Right lobe of liver (tissue), 6 donors: ENCODE data around the gene PHF3. TPM values are rescaled to one million over a fixed set of nuclear protein-coding genes. Genes with fewer than 3 reads are reported as not detected.
A peak's percentile ranks its signal among the peaks of the same experiment; 100 is the strongest.

Experiments
- ATAC-seq, 4 donors: fragments of 200-7000 bp; cut with Tn5 transposase; one replicate each; pipeline ENCODE4 v1.9.1; 2020; ENCODE audit warnings: mild to moderate bottlenecking in 4 of 4, moderate library complexity in 4 of 4
- DNase-seq, 3 donors: peaks; one replicate each; pipeline ENCODE4 v3.0.0-alpha.2; 2020
- H3K27ac ChIP-seq, 3 donors: fragments of 200-600 bp; one replicate each; pipeline ENCODE4 v1.8.0; 2022
- H3K27me3 ChIP-seq, 2 donors: fragments of 200-600 bp; one replicate each; pipeline ENCODE4 v1.8.0; 2022
- H3K36me3 ChIP-seq, 4 donors: fragments of 200-600 bp; sonication (generic) in 1 of 4; one replicate each; pipeline versions ENCODE4 v1.5.1 to v1.8.0; 2017 to 2022; ENCODE audit warnings: control low read depth in 1 of 4
- H3K4me1 ChIP-seq, 4 donors: fragments of 200-600 bp; sonication (generic) in 1 of 4; one replicate each; pipeline versions ENCODE4 v1.5.1 to v1.8.0; 2017 to 2022; ENCODE audit warnings: control low read depth in 1 of 4
- H3K4me3 ChIP-seq, 3 donors: fragments of 200-600 bp; one replicate each; pipeline ENCODE4 v1.8.0; 2022
- H3K9me3 ChIP-seq, 4 donors: fragments of 200-600 bp; sonication (generic) in 1 of 4; one replicate each; pipeline versions ENCODE4 v1.5.1 to v1.8.0; 2017 to 2022; ENCODE audit warnings: control low read depth in 1 of 4
- POLR2A ChIP-seq: fragments of 450-650 bp; IDR thresholded peaks from one replicate; pipeline ENCODE4 v1.6.1; 2017; ENCODE audit warnings: antibody characterized with exemption, mild to moderate bottlenecking
- WGBS: methylation state at CpG from one replicate; pipeline ENCODE4 v1.1.6; 2018; ENCODE audit warnings: low coverage, low lambda C conversion rate; ENCODE audit not compliant: insufficient coverage; ENCODE audit errors: missing lambda C conversion rate; 5-methylcytosine and 5-hydroxymethylcytosine counted together
- intact Hi-C, 2 donors: fragments of 100-400 bp; cut with DNase I; formaldehyde crosslinking; loops; one replicate each; pipeline versions ENCODE4 v1.11.2 to v1.14.1; 2022
- total RNA-seq, 6 experiments: library from RNA; depleted of rRNA in 2 of 6; stranded (reverse); fragments of >200 nt in 2 of 6; fragmentation: NEBNext Ultra II Directional in 3 of 6; extraction: Animal tissue kit (Norgen Biotek cat#: 25700) in 3 of 6; gene quantifications; one replicate each; pipeline versions ENCODE4 v1.1.0 to v1.2.4, GENCODE V29; 2016 to 2023
- TF ChIP-seq, protein P1 (sequence below), 4 donors: fragments of 200-600 bp in 3 of 4; fragments of 450-650 bp in 1 of 4; IDR thresholded peaks; one replicate each; pipeline versions ENCODE4 v1.5.1 to v1.8.0; 2016 to 2022; ENCODE audit warnings: antibody characterized with exemption in 4 of 4, mild to moderate bottlenecking in 2 of 4
- donor health status: DM: no; HTN: yes; CAD: no.
- donor health status: DM: no; HTN: no; CAD: no.
- donor health status: DM: no; HTN: no; CAD: no.
- donor health status: DM: no; HTN: yes; CAD: no.
- donor health status: DM: no; HTN: yes; CAD: no.

PHF3 gene
- total RNA-seq, 6 experiments from 2014 or later: 22.1 to 35.2 (median 31.5) TPM

DNA sequence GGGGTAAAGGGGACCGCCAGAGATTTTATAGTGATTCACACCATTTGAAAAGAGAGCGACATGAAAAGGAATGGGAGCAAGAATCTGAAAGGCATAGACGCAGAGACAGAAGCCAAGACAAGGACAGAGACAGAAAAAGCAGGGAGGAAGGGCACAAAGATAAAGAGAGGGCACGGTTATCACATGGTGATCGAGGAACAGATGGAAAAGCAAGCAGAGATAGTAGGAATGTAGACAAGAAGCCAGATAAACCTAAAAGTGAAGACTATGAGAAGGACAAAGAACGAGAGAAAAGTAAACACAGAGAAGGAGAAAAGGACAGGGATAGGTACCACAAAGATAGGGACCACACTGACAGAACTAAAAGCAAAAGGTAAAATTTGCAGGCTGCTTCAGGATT is 77.7 kb downstream of the PHF3 start:
- DNase-seq (no peak), ATAC-seq (no peak)
- Histone ChIP-seq H3K27ac (no peak overlapping the region), H3K9me3 (no peaks in the 10 kb centered on the region), H3K4me3 (no peak overlapping the region), H3K36me3 (peaks cover 0 to 25% (median 16%) of the 10 kb centered on the region in 4 donors), H3K4me1 (peaks cover 0 to 15% (median 3%) of the 10 kb centered on the region in 4 donors), H3K27me3 (no peaks in the 10 kb centered on the region)
- intact Hi-C loops: no loop called here
- 88% methylated on average over 6 of the region's 6 CpGs for WGBS
- no peak for TF ChIP-seq POLR2A
- TF ChIP-seq, protein P1, sequence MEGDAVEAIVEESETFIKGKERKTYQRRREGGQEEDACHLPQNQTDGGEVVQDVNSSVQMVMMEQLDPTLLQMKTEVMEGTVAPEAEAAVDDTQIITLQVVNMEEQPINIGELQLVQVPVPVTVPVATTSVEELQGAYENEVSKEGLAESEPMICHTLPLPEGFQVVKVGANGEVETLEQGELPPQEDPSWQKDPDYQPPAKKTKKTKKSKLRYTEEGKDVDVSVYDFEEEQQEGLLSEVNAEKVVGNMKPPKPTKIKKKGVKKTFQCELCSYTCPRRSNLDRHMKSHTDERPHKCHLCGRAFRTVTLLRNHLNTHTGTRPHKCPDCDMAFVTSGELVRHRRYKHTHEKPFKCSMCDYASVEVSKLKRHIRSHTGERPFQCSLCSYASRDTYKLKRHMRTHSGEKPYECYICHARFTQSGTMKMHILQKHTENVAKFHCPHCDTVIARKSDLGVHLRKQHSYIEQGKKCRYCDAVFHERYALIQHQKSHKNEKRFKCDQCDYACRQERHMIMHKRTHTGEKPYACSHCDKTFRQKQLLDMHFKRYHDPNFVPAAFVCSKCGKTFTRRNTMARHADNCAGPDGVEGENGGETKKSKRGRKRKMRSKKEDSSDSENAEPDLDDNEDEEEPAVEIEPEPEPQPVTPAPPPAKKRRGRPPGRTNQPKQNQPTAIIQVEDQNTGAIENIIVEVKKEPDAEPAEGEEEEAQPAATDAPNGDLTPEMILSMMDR (IDR thresholded peaks at IDR 0.05): no peak

- intact Hi-C loops: no loop called here
- TF ChIP-seq POLR2A: no peak
- TF ChIP-seq, protein P1 (IDR thresholded peaks at IDR 0.05): no peak
Measured at GRCh38 chr6:63714091-63714490, 78.5 kb downstream of the PHF3 start.

GRCh38 chr6:63716169-63716568 is 80.6 kb downstream of the PHF3 start:
- no peak overlapping the region for H3K27ac ChIP-seq
- no peak for TF ChIP-seq POLR2A
- TF ChIP-seq, protein P1 (IDR thresholded peaks at IDR 0.05): no peak
- H3K36me3 ChIP-seq: peaks cover 0 to 20% (median 14%) of the 10 kb centered on the region in 4 donors
- H3K4me1 ChIP-seq: no peaks in the 10 kb centered on the region
- 95% methylated on average over 2 of the region's 2 CpGs for WGBS
- no peak overlapping the region for H3K4me3 ChIP-seq
- H3K27me3 ChIP-seq: no peaks in the 10 kb centered on the region
- intact Hi-C loops: no loop called here
- ATAC-seq: no peak
- no peaks in the 10 kb centered on the region for H3K9me3 ChIP-seq
- DNase-seq: no peak

More at GRCh38 chr6:63714091-63714490, 78.5 kb downstream of the PHF3 start:
- Histone ChIP-seq H3K27ac (no peak overlapping the region), H3K27me3 (no peaks in the 10 kb centered on the region), H3K4me1 (peaks cover 0 to 8% (median 3%) of the 10 kb centered on the region in 4 donors), H3K9me3 (no peaks in the 10 kb centered on the region), H3K36me3 (peaks cover 0 to 25% (median 16%) of the 10 kb centered on the region in 4 donors), H3K4me3 (no peak overlapping the region)
- ATAC-seq (no peak), DNase-seq (no peak)

DNA sequence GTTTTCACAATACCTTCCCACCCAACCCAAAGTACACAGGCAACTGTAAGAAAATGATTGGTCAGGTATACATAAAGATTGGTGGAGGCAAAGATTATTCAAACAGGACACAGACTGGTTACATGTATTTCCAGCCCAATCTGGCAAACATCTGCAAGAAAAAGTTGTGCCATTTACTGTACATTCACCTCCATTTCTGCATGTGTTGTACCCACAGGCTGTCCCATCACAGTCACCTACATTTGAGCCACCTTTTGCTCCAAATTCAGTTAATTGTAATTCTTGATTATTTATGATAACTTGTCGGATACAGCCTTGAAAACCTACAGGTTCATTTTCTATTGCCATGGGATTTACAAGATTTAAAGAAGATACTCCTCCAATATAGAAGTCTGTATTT is 85.6 kb downstream of the PHF3 start:
- ATAC-seq (no peak), DNase-seq (no peak)
- intact Hi-C loops: no loop called here
- Histone ChIP-seq H3K27me3 (no peaks in the 10 kb centered on the region), H3K9me3 (no peaks in the 10 kb centered on the region), H3K27ac (no peak overlapping the region), H3K4me1 (peaks cover 0 to 7% (median 3%) of the 10 kb centered on the region in 4 donors), H3K36me3 (no peaks in the 10 kb centered on the region), H3K4me3 (no peak overlapping the region)
- TF ChIP-seq POLR2A: no peak
- WGBS: 75% methylated on average over 1 of the region's 1 CpG

GRCh38 chr6:63724721-63725120 is 89.1 kb downstream of the PHF3 start:
- TF ChIP-seq, protein P1 (IDR thresholded peaks at IDR 0.05): no peak
- no peak for TF ChIP-seq POLR2A
- peak overlapping the region in 2 of 3 donors; percentile 2 to 18 for H3K27ac ChIP-seq
- ATAC-seq: peak; percentile 93 to 94 (median 93)
- H3K4me3 ChIP-seq: peak overlapping the region in 1 of 3 donors; percentile 0
- peaks cover 0 to 7% (median 3%) of the 10 kb centered on the region in 4 donors for H3K4me1 ChIP-seq
- no peaks in the 10 kb centered on the region for H3K27me3 ChIP-seq
- no peak for DNase-seq
- H3K9me3 ChIP-seq: no peaks in the 10 kb centered on the region
- H3K36me3 ChIP-seq: no peaks in the 10 kb centered on the region
- intact Hi-C loops: no loop called here
